ENCODE measurements around the gene CLCF1.
A peak's percentile ranks its signal among the peaks of the same experiment; 100 is the strongest.

CLCF1 gene

GRCh38 chr11:67367761-67368227 lies 5.6 kb downstream of the CLCF1 start:
- H3K4me1 ChIP-seq (ENCODE audit: control insufficient read depth in 1 of 2, insufficient read depth in 2 of 2, low read length in 2 of 2) = peaks cover 21 to 32% of the 10 kb centered on the region in 2 donors
- no peaks in the 10 kb centered on the region for H3K27me3 ChIP-seq (ENCODE audit: control insufficient read depth in 1 of 2, insufficient read depth in 2 of 2, low read length in 2 of 2)
- H3K4me3 ChIP-seq (ENCODE audit: low read depth in 1 of 2, low read length in 2 of 2) = no peak overlapping the region
- no peak overlapping the region for H3K9ac ChIP-seq (ENCODE audit: low read depth in 1 of 2, low read length in 2 of 2)
- no peaks in the 10 kb centered on the region for H3K36me3 ChIP-seq (ENCODE audit: control insufficient read depth in 1 of 2, insufficient read depth in 2 of 2, low read length in 2 of 2)
- H3K9me3 ChIP-seq (ENCODE audit: control insufficient read depth in 1 of 2, low read length in 2 of 2) = no peaks in the 10 kb centered on the region
- H3K27ac ChIP-seq (ENCODE audit: low read depth, low read length) = no peak overlapping the region

- Histone ChIP-seq H3K4me1 (ENCODE audit: control insufficient read depth in 1 of 2, insufficient read depth in 2 of 2, low read length in 2 of 2) (peaks cover 20 to 31% of the 10 kb centered on the region in 2 donors), H3K36me3 (ENCODE audit: control insufficient read depth in 1 of 2, insufficient read depth in 2 of 2, low read length in 2 of 2) (no peaks in the 10 kb centered on the region), H3K9ac (ENCODE audit: low read depth in 1 of 2, low read length in 2 of 2) (no peak overlapping the region), H3K27ac (ENCODE audit: low read depth, low read length) (no peak overlapping the region), H3K9me3 (ENCODE audit: control insufficient read depth in 1 of 2, low read length in 2 of 2) (no peaks in the 10 kb centered on the region), H3K4me3 (ENCODE audit: low read depth in 1 of 2, low read length in 2 of 2) (no peak overlapping the region), H3K27me3 (ENCODE audit: control insufficient read depth in 1 of 2, insufficient read depth in 2 of 2, low read length in 2 of 2) (no peaks in the 10 kb centered on the region)
These were observed 6.2 kb downstream of the CLCF1 start for GRCh38 chr11:67366961-67367760.

GRCh38 chr11:67366546-67366945 lies 6.9 kb downstream of the CLCF1 start:
- no peak overlapping the region for H3K27ac ChIP-seq (ENCODE audit: low read depth, low read length)
- no peak overlapping the region for H3K9ac ChIP-seq (ENCODE audit: low read depth in 1 of 2, low read length in 2 of 2)
- H3K4me3 ChIP-seq (ENCODE audit: low read depth in 1 of 2, low read length in 2 of 2) = no peak overlapping the region
- H3K36me3 ChIP-seq (ENCODE audit: control insufficient read depth in 1 of 2, insufficient read depth in 2 of 2, low read length in 2 of 2) = no peaks in the 10 kb centered on the region
- H3K27me3 ChIP-seq (ENCODE audit: control insufficient read depth in 1 of 2, insufficient read depth in 2 of 2, low read length in 2 of 2) = no peaks in the 10 kb centered on the region
- H3K4me1 ChIP-seq (ENCODE audit: control insufficient read depth in 1 of 2, insufficient read depth in 2 of 2, low read length in 2 of 2) = peaks cover 14 to 24% of the 10 kb centered on the region in 2 donors
- no peaks in the 10 kb centered on the region for H3K9me3 ChIP-seq (ENCODE audit: control insufficient read depth in 1 of 2, low read length in 2 of 2)

GRCh38 chr11:67365736-67366444 lies 7.5 kb downstream of the CLCF1 start:
- Histone ChIP-seq H3K36me3 (ENCODE audit: control insufficient read depth in 1 of 2, insufficient read depth in 2 of 2, low read length in 2 of 2) (no peaks in the 10 kb centered on the region), H3K9me3 (ENCODE audit: control insufficient read depth in 1 of 2, low read length in 2 of 2) (no peaks in the 10 kb centered on the region), H3K27ac (ENCODE audit: low read depth, low read length) (no peak overlapping the region), H3K9ac (ENCODE audit: low read depth in 1 of 2, low read length in 2 of 2) (no peak overlapping the region), H3K27me3 (ENCODE audit: control insufficient read depth in 1 of 2, insufficient read depth in 2 of 2, low read length in 2 of 2) (no peaks in the 10 kb centered on the region), H3K4me3 (ENCODE audit: low read depth in 1 of 2, low read length in 2 of 2) (no peak overlapping the region), H3K4me1 (ENCODE audit: control insufficient read depth in 1 of 2, insufficient read depth in 2 of 2, low read length in 2 of 2) (peaks cover 8 to 18% of the 10 kb centered on the region in 2 donors)

- Histone ChIP-seq H3K4me1 (ENCODE audit: control insufficient read depth in 1 of 2, insufficient read depth in 2 of 2, low read length in 2 of 2) (peaks cover 8 to 12% of the 10 kb centered on the region in 2 donors), H3K36me3 (ENCODE audit: control insufficient read depth in 1 of 2, insufficient read depth in 2 of 2, low read length in 2 of 2) (no peaks in the 10 kb centered on the region), H3K9ac (ENCODE audit: low read depth in 1 of 2, low read length in 2 of 2) (no peak overlapping the region), H3K27ac (ENCODE audit: low read depth, low read length) (no peak overlapping the region), H3K9me3 (ENCODE audit: control insufficient read depth in 1 of 2, low read length in 2 of 2) (no peaks in the 10 kb centered on the region), H3K27me3 (ENCODE audit: control insufficient read depth in 1 of 2, insufficient read depth in 2 of 2, low read length in 2 of 2) (no peaks in the 10 kb centered on the region), H3K4me3 (ENCODE audit: low read depth in 1 of 2, low read length in 2 of 2) (no peak overlapping the region)
These were observed 8.3 kb downstream of the CLCF1 start for GRCh38 chr11:67364783-67365722.

GRCh38 chr11:67364169-67364568 lies 9.2 kb downstream of the CLCF1 start:
- Histone ChIP-seq H3K27me3 (ENCODE audit: control insufficient read depth in 1 of 2, insufficient read depth in 2 of 2, low read length in 2 of 2) (no peaks in the 10 kb centered on the region), H3K4me1 (ENCODE audit: control insufficient read depth in 1 of 2, insufficient read depth in 2 of 2, low read length in 2 of 2) (peaks cover 8 to 12% of the 10 kb centered on the region in 2 donors), H3K9ac (ENCODE audit: low read depth in 1 of 2, low read length in 2 of 2) (no peak overlapping the region), H3K27ac (ENCODE audit: low read depth, low read length) (no peak overlapping the region), H3K36me3 (ENCODE audit: control insufficient read depth in 1 of 2, insufficient read depth in 2 of 2, low read length in 2 of 2) (no peaks in the 10 kb centered on the region), H3K4me3 (ENCODE audit: low read depth in 1 of 2, low read length in 2 of 2) (no peak overlapping the region), H3K9me3 (ENCODE audit: control insufficient read depth in 1 of 2, low read length in 2 of 2) (no peaks in the 10 kb centered on the region)

- Histone ChIP-seq H3K4me1 (ENCODE audit: control insufficient read depth in 1 of 2, insufficient read depth in 2 of 2, low read length in 2 of 2) (peaks cover 35 to 38% of the 10 kb centered on the region in 2 donors), H3K27ac (ENCODE audit: low read depth, low read length) (no peak overlapping the region), H3K27me3 (ENCODE audit: control insufficient read depth in 1 of 2, insufficient read depth in 2 of 2, low read length in 2 of 2) (no peaks in the 10 kb centered on the region), H3K36me3 (ENCODE audit: control insufficient read depth in 1 of 2, insufficient read depth in 2 of 2, low read length in 2 of 2) (no peaks in the 10 kb centered on the region), H3K4me3 (ENCODE audit: low read depth in 1 of 2, low read length in 2 of 2) (no peak overlapping the region), H3K9ac (ENCODE audit: low read depth in 1 of 2, low read length in 2 of 2) (no peak overlapping the region), H3K9me3 (ENCODE audit: control insufficient read depth in 1 of 2, low read length in 2 of 2) (no peaks in the 10 kb centered on the region)
These were observed 15.3 kb downstream of the CLCF1 start for GRCh38 chr11:67357831-67358670.

- Histone ChIP-seq H3K27me3 (ENCODE audit: control insufficient read depth in 1 of 2, insufficient read depth in 2 of 2, low read length in 2 of 2) (no peaks in the 10 kb centered on the region), H3K9me3 (ENCODE audit: control insufficient read depth in 1 of 2, low read length in 2 of 2) (no peaks in the 10 kb centered on the region), H3K27ac (ENCODE audit: low read depth, low read length) (peak overlapping the region; percentile 99), H3K36me3 (ENCODE audit: control insufficient read depth in 1 of 2, insufficient read depth in 2 of 2, low read length in 2 of 2) (no peaks in the 10 kb centered on the region), H3K9ac (ENCODE audit: low read depth in 1 of 2, low read length in 2 of 2) (peak overlapping the region; percentile 21 to 96), H3K4me3 (ENCODE audit: low read depth in 1 of 2, low read length in 2 of 2) (peak overlapping the region; percentile 5 to 57), H3K4me1 (ENCODE audit: control insufficient read depth in 1 of 2, insufficient read depth in 2 of 2, low read length in 2 of 2) (peaks cover 42 to 43% of the 10 kb centered on the region in 2 donors)
These were observed 16.4 kb downstream of the CLCF1 start for GRCh38 chr11:67356864-67357561.

GRCh38 chr11:67356387-67356863 lies 17.0 kb downstream of the CLCF1 start:
- Histone ChIP-seq H3K4me1 (ENCODE audit: control insufficient read depth in 1 of 2, insufficient read depth in 2 of 2, low read length in 2 of 2) (peaks cover 46 to 49% of the 10 kb centered on the region in 2 donors), H3K27me3 (ENCODE audit: control insufficient read depth in 1 of 2, insufficient read depth in 2 of 2, low read length in 2 of 2) (no peaks in the 10 kb centered on the region), H3K27ac (ENCODE audit: low read depth, low read length) (peak overlapping the region; percentile 99), H3K36me3 (ENCODE audit: control insufficient read depth in 1 of 2, insufficient read depth in 2 of 2, low read length in 2 of 2) (no peaks in the 10 kb centered on the region), H3K4me3 (ENCODE audit: low read depth in 1 of 2, low read length in 2 of 2) (peak overlapping the region; percentile 5 to 57), H3K9me3 (ENCODE audit: control insufficient read depth in 1 of 2, low read length in 2 of 2) (no peaks in the 10 kb centered on the region), H3K9ac (ENCODE audit: low read depth in 1 of 2, low read length in 2 of 2) (peak overlapping the region; percentile 21 to 96)
